Left ventricle myocardium inferior (tissue), 1 donor: ENCODE measurements around the gene TRIM14. TPM values are rescaled to one million over a fixed set of nuclear protein-coding genes. Genes with fewer than 3 reads are reported as not detected.

Experiments used
- DNase-seq: peaks from one replicate; pipeline ENCODE4 v3.0.0-alpha.2; 2020
- H3K27ac ChIP-seq: fragments of 200-600 bp; replicated peaks from 2 replicates; pipeline ENCODE4 v1.8.0; 2021
- H3K27me3 ChIP-seq: fragments of 200-600 bp; 2 replicates; pipeline ENCODE4 v1.8.0; 2021; ENCODE audit warnings: low read depth
- H3K36me3 ChIP-seq: fragments of 200-600 bp; 2 replicates; pipeline ENCODE4 v1.8.0; 2021
- H3K4me1 ChIP-seq: fragments of 200-600 bp; 2 replicates; pipeline ENCODE4 v1.8.0; 2021
- H3K4me3 ChIP-seq: fragments of 200-600 bp; 2 replicates; pipeline ENCODE4 v1.8.0; 2021; ENCODE audit warnings: mild to moderate bottlenecking, moderate library complexity
- H3K9me3 ChIP-seq: fragments of 200-600 bp; replicated peaks from 2 replicates; pipeline ENCODE4 v1.8.0; 2021
- CTCF ChIP-seq: fragments of 200-600 bp; IDR thresholded peaks from 2 replicates; pipeline ENCODE4 v1.8.0; 2021; ENCODE audit warnings: antibody characterized with exemption, mild to moderate bottlenecking, borderline replicate concordance
- intact Hi-C: fragments of 100-400 bp; cut with micrococcal nuclease; formaldehyde crosslinking; loops from one replicate; pipeline ENCODE4 v1.11.0; 2022
- total RNA-seq: library from RNA; stranded (reverse); fragmentation: NEBNext Ultra II Directional; extraction: Animal tissue kit (Norgen Biotek cat#: 25700); gene quantifications from one replicate; pipeline ENCODE4 v1.2.1, GENCODE V29; 2021
- donor health status: DM: no; HTN: yes; CAD: no; lungs with severe emphysema.

Gene TRIM14
- total RNA-seq, 1 donor from 2014 or later, result 4.1 TPM

GRCh38 chr9:98071737-98072136 lies 47.3 kb downstream of the TRIM14 start:
- no peaks in the 10 kb centered on the region for H3K9me3 ChIP-seq
- no peak for TF ChIP-seq CTCF
- DNase-seq, result no peak
- H3K36me3 ChIP-seq, result no peaks in the 10 kb centered on the region
- no peaks in the 10 kb centered on the region for H3K27me3 ChIP-seq
- no peak overlapping the region for H3K4me3 ChIP-seq
- H3K4me1 ChIP-seq, result peaks cover 21% of the 10 kb centered on the region
- intact Hi-C loops, result loop anchor here (10.0 kb wide), 1 partner anchor 183 kb away; the partner anchor contains the start of gene TBC1D2
- no peak overlapping the region for H3K27ac ChIP-seq

- Histone ChIP-seq H3K36me3 (peaks cover 8% of the 10 kb centered on the region), H3K4me3 (no peak overlapping the region), H3K4me1 (peaks cover 17% of the 10 kb centered on the region), H3K9me3 (no peaks in the 10 kb centered on the region), H3K27ac (no peak overlapping the region), H3K27me3 (no peaks in the 10 kb centered on the region)
- intact Hi-C loops, result loop anchor here (10.0 kb wide), 1 partner anchor 184 kb away; the partner anchor contains the start of gene TBC1D2
- no peak for TF ChIP-seq CTCF
- DNase-seq, result no peak
Observed at GRCh38 chr9:98070704-98071103, 48.3 kb downstream of the TRIM14 start.

GRCh38 chr9:98069551-98069950 lies 49.5 kb downstream of the TRIM14 start:
- no peak for TF ChIP-seq CTCF
- DNase-seq, result no peak
- H3K9me3 ChIP-seq, result no peaks in the 10 kb centered on the region
- no peaks in the 10 kb centered on the region for H3K27me3 ChIP-seq
- H3K4me1 ChIP-seq, result peaks cover 6% of the 10 kb centered on the region
- no peak overlapping the region for H3K27ac ChIP-seq
- peaks cover 15% of the 10 kb centered on the region for H3K36me3 ChIP-seq
- intact Hi-C loops, result no loop called here
- H3K4me3 ChIP-seq, result no peak overlapping the region

GRCh38 chr9:98067184-98067583 lies 51.8 kb downstream of the TRIM14 start:
- no peak for TF ChIP-seq CTCF
- intact Hi-C loops, result no loop called here
- no peaks in the 10 kb centered on the region for H3K9me3 ChIP-seq
- no peak for DNase-seq
- H3K27me3 ChIP-seq, result no peaks in the 10 kb centered on the region
- H3K36me3 ChIP-seq, result peaks cover 32% of the 10 kb centered on the region
- H3K4me1 ChIP-seq, result no peaks in the 10 kb centered on the region
- no peak overlapping the region for H3K27ac ChIP-seq
- no peak overlapping the region for H3K4me3 ChIP-seq

- no peak for TF ChIP-seq CTCF
- Histone ChIP-seq H3K4me3 (no peak overlapping the region), H3K27me3 (no peaks in the 10 kb centered on the region), H3K27ac (no peak overlapping the region), H3K9me3 (no peaks in the 10 kb centered on the region), H3K4me1 (no peaks in the 10 kb centered on the region), H3K36me3 (peaks cover 41% of the 10 kb centered on the region)
- DNase-seq, result no peak
- intact Hi-C loops, result no loop called here
Observed at GRCh38 chr9:98066235-98066634, 52.8 kb downstream of the TRIM14 start.
